ENCODE data around the gene LIN7B.

- TF ChIP-seq UBTF (IDR thresholded peaks at IDR 0.05; ENCODE audit: borderline replicate concordance in 1 of 2, low read depth in 2 of 2, low read length in 2 of 2) (no peak), EP300 (IDR thresholded peaks at IDR 0.05; ENCODE audit: low read length) (no peak), POLR2AphosphoS5 (IDR thresholded peaks at IDR 0.05; ENCODE audit: control insufficient read depth, insufficient read depth, low read depth, low read length) (no peak), ZFP1 (CRISPR knock-in tag; IDR thresholded peaks at IDR 0.05) (no peak), EZH2 (IDR thresholded peaks at IDR 0.05; ENCODE audit: borderline replicate concordance, low read depth, low read length) (no peak), TSHZ1 (CRISPR knock-in tag; IDR thresholded peaks at IDR 0.05) (no peak), YY1 (IDR thresholded peaks at IDR 0.05; ENCODE audit: borderline replicate concordance in 1 of 3, control insufficient read depth in 1 of 3, extremely low read depth in 1 of 3, insufficient read depth in 3 of 3, insufficient read length in 1 of 3, insufficient replicate concordance in 2 of 3, low read depth in 1 of 3, low read length in 2 of 3) (no peak), POLR2A (conservative IDR thresholded peaks at IDR 0.05) (no peak), CREB1 (IDR thresholded peaks at IDR 0.05) (no peak), CREB1 (CRISPR knock-in tag; IDR thresholded peaks at IDR 0.05) (no peak), KDM5B (IDR thresholded peaks at IDR 0.05; ENCODE audit: insufficient replicate concordance, low read depth, low read length) (no peak), CCNT2 (IDR thresholded peaks at IDR 0.05; ENCODE audit: borderline replicate concordance, extremely low read depth, insufficient read length, low read depth, low read length) (no peak)
- TF ChIP-seq, protein P1, sequence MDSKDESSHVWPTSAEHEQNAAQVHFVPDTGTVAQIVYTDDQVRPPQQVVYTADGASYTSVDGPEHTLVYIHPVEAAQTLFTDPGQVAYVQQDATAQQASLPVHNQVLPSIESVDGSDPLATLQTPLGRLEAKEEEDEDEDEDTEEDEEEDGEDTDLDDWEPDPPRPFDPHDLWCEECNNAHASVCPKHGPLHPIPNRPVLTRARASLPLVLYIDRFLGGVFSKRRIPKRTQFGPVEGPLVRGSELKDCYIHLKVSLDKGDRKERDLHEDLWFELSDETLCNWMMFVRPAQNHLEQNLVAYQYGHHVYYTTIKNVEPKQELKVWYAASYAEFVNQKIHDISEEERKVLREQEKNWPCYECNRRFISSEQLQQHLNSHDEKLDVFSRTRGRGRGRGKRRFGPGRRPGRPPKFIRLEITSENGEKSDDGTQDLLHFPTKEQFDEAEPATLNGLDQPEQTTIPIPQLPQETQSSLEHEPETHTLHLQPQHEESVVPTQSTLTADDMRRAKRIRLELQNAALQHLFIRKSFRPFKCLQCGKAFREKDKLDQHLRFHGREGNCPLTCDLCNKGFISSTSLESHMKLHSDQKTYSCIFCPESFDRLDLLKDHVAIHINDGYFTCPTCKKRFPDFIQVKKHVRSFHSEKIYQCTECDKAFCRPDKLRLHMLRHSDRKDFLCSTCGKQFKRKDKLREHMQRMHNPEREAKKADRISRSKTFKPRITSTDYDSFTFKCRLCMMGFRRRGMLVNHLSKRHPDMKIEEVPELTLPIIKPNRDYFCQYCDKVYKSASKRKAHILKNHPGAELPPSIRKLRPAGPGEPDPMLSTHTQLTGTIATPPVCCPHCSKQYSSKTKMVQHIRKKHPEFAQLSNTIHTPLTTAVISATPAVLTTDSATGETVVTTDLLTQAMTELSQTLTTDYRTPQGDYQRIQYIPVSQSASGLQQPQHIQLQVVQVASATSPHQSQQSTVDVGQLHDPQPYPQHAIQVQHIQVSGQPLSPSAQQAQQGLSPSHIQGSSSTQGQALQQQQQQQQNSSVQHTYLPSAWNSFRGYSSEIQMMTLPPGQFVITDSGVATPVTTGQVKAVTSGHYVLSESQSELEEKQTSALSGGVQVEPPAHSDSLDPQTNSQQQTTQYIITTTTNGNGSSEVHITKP (IDR thresholded peaks at IDR 0.05; ENCODE audit: partially characterized antibody), result no peak
- TF ChIP-seq, protein P2, sequence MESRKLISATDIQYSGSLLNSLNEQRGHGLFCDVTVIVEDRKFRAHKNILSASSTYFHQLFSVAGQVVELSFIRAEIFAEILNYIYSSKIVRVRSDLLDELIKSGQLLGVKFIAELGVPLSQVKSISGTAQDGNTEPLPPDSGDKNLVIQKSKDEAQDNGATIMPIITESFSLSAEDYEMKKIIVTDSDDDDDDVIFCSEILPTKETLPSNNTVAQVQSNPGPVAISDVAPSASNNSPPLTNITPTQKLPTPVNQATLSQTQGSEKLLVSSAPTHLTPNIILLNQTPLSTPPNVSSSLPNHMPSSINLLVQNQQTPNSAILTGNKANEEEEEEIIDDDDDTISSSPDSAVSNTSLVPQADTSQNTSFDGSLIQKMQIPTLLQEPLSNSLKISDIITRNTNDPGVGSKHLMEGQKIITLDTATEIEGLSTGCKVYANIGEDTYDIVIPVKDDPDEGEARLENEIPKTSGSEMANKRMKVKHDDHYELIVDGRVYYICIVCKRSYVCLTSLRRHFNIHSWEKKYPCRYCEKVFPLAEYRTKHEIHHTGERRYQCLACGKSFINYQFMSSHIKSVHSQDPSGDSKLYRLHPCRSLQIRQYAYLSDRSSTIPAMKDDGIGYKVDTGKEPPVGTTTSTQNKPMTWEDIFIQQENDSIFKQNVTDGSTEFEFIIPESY (CRISPR knock-in tag; IDR thresholded peaks at IDR 0.05), result no peak
These were observed 22.6 kb downstream of the LIN7B start for GRCh38 chr19:49136771-49137171.
